HL-60 (cell line): Measurements from ENCODE around the gene METRN.

Experiments
- GABPA ChIP-seq: IDR thresholded peaks from 2 replicates; pipeline ENCODE4 v1.6.1; 2012; ENCODE audit warnings: low read depth
- POLR2AphosphoS5 ChIP-seq: IDR thresholded peaks from 2 replicates; pipeline ENCODE4 v1.6.1; 2012; ENCODE audit warnings: low read depth
- SPI1 ChIP-seq: IDR thresholded peaks from 2 replicates; pipeline ENCODE4 v1.6.1; 2012; ENCODE audit warnings: low read depth, mild to moderate bottlenecking, borderline replicate concordance
- TF ChIP-seq, protein P1 (sequence below): IDR thresholded peaks from one replicate; pipeline ENCODE4 v1.5.1; 2011; ENCODE audit warnings: low read length, control low read depth, inconsistent platforms; ENCODE audit not compliant: insufficient read depth
- TF ChIP-seq, protein P2 (sequence below): IDR thresholded peaks from 2 replicates; pipeline ENCODE4 v1.6.1; 2012; ENCODE audit warnings: low read depth; ENCODE audit not compliant: insufficient replicate concordance

DNA sequence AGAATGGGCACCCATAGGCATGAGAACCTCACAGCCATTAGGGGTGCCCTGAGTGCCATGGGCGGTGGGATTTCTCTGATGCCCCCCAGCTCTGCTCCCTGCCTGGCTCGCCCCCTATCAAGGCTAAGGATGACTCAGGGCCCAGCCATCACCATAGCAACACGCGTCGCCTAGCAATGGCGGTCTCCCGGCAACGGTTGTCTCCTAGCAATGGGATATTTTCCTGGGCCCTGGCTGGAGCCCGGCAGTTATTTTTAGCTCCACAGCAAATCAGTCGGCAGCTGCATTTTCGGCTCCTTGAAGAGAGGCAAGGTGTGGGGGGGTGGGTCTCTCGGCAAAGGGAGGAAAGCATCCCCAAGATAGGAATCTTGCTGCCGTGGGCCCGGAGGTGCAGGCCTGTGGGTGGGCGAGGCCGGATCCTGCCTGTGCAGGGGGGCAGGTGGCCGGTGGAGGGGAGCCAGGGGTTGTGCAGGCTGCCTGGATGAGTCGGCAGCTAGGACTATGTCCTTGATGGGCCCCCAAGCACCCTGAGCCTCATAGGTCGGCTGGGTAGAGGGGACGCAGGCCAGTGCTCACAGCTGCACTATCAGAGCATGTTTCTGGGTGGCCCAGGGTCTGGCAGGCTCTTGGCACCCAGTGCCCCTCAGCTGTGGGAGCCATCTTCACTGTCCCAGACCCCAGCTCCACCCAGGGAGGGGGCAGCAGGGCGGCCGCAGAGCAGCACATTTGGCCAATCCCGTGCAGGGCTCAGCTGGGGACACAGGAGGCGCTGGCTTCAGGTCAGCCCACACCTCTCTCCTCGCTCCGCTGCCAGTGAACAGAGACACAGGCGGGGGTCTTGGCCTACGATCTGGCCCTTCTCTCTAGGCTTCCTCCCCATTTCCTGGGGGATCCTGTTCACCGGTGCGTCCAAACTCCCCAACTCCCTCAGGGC lies 5.1 kb upstream of the METRN start:
- TF ChIP-seq, protein P1, sequence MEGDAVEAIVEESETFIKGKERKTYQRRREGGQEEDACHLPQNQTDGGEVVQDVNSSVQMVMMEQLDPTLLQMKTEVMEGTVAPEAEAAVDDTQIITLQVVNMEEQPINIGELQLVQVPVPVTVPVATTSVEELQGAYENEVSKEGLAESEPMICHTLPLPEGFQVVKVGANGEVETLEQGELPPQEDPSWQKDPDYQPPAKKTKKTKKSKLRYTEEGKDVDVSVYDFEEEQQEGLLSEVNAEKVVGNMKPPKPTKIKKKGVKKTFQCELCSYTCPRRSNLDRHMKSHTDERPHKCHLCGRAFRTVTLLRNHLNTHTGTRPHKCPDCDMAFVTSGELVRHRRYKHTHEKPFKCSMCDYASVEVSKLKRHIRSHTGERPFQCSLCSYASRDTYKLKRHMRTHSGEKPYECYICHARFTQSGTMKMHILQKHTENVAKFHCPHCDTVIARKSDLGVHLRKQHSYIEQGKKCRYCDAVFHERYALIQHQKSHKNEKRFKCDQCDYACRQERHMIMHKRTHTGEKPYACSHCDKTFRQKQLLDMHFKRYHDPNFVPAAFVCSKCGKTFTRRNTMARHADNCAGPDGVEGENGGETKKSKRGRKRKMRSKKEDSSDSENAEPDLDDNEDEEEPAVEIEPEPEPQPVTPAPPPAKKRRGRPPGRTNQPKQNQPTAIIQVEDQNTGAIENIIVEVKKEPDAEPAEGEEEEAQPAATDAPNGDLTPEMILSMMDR, result no peak
- TF ChIP-seq POLR2AphosphoS5 (no peak), SPI1 (no peak), GABPA (no peak)
- TF ChIP-seq, protein P2, sequence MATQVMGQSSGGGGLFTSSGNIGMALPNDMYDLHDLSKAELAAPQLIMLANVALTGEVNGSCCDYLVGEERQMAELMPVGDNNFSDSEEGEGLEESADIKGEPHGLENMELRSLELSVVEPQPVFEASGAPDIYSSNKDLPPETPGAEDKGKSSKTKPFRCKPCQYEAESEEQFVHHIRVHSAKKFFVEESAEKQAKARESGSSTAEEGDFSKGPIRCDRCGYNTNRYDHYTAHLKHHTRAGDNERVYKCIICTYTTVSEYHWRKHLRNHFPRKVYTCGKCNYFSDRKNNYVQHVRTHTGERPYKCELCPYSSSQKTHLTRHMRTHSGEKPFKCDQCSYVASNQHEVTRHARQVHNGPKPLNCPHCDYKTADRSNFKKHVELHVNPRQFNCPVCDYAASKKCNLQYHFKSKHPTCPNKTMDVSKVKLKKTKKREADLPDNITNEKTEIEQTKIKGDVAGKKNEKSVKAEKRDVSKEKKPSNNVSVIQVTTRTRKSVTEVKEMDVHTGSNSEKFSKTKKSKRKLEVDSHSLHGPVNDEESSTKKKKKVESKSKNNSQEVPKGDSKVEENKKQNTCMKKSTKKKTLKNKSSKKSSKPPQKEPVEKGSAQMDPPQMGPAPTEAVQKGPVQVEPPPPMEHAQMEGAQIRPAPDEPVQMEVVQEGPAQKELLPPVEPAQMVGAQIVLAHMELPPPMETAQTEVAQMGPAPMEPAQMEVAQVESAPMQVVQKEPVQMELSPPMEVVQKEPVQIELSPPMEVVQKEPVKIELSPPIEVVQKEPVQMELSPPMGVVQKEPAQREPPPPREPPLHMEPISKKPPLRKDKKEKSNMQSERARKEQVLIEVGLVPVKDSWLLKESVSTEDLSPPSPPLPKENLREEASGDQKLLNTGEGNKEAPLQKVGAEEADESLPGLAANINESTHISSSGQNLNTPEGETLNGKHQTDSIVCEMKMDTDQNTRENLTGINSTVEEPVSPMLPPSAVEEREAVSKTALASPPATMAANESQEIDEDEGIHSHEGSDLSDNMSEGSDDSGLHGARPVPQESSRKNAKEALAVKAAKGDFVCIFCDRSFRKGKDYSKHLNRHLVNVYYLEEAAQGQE, result no peak
